Measurements from ENCODE around the gene MTMR10.

Gene MTMR10

GRCh38 chr15:30896211-30896606 lies 95.2 kb downstream of the MTMR10 start:
- no peak overlapping the region for H3K9ac ChIP-seq
- TF ChIP-seq CTCF (IDR thresholded peaks at IDR 0.05), result no peak
- no peaks in the 10 kb centered on the region for H3K36me3 ChIP-seq (ENCODE audit: control insufficient read depth, insufficient read depth, low read length)
- H3K79me2 ChIP-seq, result no peaks in the 10 kb centered on the region
- H2AFZ ChIP-seq, result no peak overlapping the region
- H3K9me3 ChIP-seq (ENCODE audit: control insufficient read depth, low read length), result no peaks in the 10 kb centered on the region
- no peak overlapping the region for H3K4me2 ChIP-seq (ENCODE audit: low read length)
- H3K4me3 ChIP-seq (ENCODE audit: low read depth, low read length), result no peak overlapping the region
- no peak overlapping the region for H3K27ac ChIP-seq
- H3K27me3 ChIP-seq (ENCODE audit: control insufficient read depth, insufficient read depth, low read length), result no peaks in the 10 kb centered on the region
- H3K4me1 ChIP-seq, result no peaks in the 10 kb centered on the region

GRCh38 chr15:30895461-30896210 lies 95.8 kb downstream of the MTMR10 start:
- no peak overlapping the region for H2AFZ ChIP-seq
- no peak overlapping the region for H3K4me3 ChIP-seq (ENCODE audit: low read depth, low read length)
- no peaks in the 10 kb centered on the region for H3K79me2 ChIP-seq
- no peak for TF ChIP-seq CTCF (IDR thresholded peaks at IDR 0.05)
- no peaks in the 10 kb centered on the region for H3K4me1 ChIP-seq
- H3K27ac ChIP-seq, result no peak overlapping the region
- no peak overlapping the region for H3K4me2 ChIP-seq (ENCODE audit: low read length)
- H3K27me3 ChIP-seq (ENCODE audit: control insufficient read depth, insufficient read depth, low read length), result no peaks in the 10 kb centered on the region
- no peaks in the 10 kb centered on the region for H3K9me3 ChIP-seq (ENCODE audit: control insufficient read depth, low read length)
- H3K36me3 ChIP-seq (ENCODE audit: control insufficient read depth, insufficient read depth, low read length), result no peaks in the 10 kb centered on the region
- H3K9ac ChIP-seq, result no peak overlapping the region

GRCh38 chr15:30889196-30889595 lies 102.2 kb downstream of the MTMR10 start:
- Histone ChIP-seq H3K9me3 (ENCODE audit: control insufficient read depth, low read length) (no peaks in the 10 kb centered on the region), H3K79me2 (no peaks in the 10 kb centered on the region), H2AFZ (no peak overlapping the region), H3K36me3 (ENCODE audit: control insufficient read depth, insufficient read depth, low read length) (no peaks in the 10 kb centered on the region), H3K9ac (no peak overlapping the region), H3K27ac (no peak overlapping the region), H3K27me3 (ENCODE audit: control insufficient read depth, insufficient read depth, low read length) (no peaks in the 10 kb centered on the region), H3K4me3 (ENCODE audit: low read depth, low read length) (no peak overlapping the region), H3K4me1 (no peaks in the 10 kb centered on the region), H3K4me2 (ENCODE audit: low read length) (no peak overlapping the region)
- no peak for TF ChIP-seq CTCF (IDR thresholded peaks at IDR 0.05)
